Lung (tissue), 12 donors: ENCODE data around the gene UQCRC2. TPM values are rescaled to one million over a fixed set of nuclear protein-coding genes. Genes with fewer than 3 reads are reported as not detected.

Source experiments
- ATAC-seq: fragments of 200-7000 bp; cut with Tn5 transposase; one replicate; pipeline ENCODE4 v1.9.1; 2020; ENCODE audit warnings: moderate number of reproducible peaks; ENCODE audit not compliant: insufficient read depth, low FRiP score
- DNase-seq, 3 donors: peaks; one replicate each; pipeline ENCODE4 v3.0.0-alpha.2; 2013 to 2017
- H3K27ac ChIP-seq, 2 donors: one replicate each; pipeline ENCODE4 v1.5.1; 2013; ENCODE audit warnings: mild to moderate bottlenecking in 2 of 2, moderate library complexity in 2 of 2, control low read depth in 1 of 2, inconsistent platforms in 1 of 2, low read depth in 1 of 2, low read length in 1 of 2
- H3K27me3 ChIP-seq, 3 donors: one replicate each; pipeline ENCODE4 v1.5.1; 2013; ENCODE audit warnings: low read length in 2 of 3; ENCODE audit not compliant: control insufficient read depth in 3 of 3, insufficient read depth in 3 of 3
- H3K36me3 ChIP-seq, 4 donors: one replicate each; pipeline ENCODE4 v1.5.1; 2013; ENCODE audit warnings: low read length in 4 of 4, mild to moderate bottlenecking in 1 of 4, moderate library complexity in 1 of 4; ENCODE audit not compliant: control insufficient read depth in 4 of 4, insufficient read depth in 4 of 4
- H3K4me1 ChIP-seq, 5 donors: one replicate each; pipeline ENCODE4 v1.5.1; 2013; ENCODE audit warnings: low read length in 5 of 5, mild to moderate bottlenecking in 2 of 5, moderate library complexity in 1 of 5; ENCODE audit not compliant: control insufficient read depth in 5 of 5, insufficient read depth in 5 of 5
- H3K4me3 ChIP-seq: one replicate; pipeline ENCODE4 v1.5.1; 2013; ENCODE audit warnings: mild to moderate bottlenecking, control low read depth, moderate library complexity
- H3K9ac ChIP-seq, 2 donors: one replicate each; pipeline ENCODE4 v1.5.1; 2013; ENCODE audit warnings: low read length in 2 of 2, control low read depth in 1 of 2; ENCODE audit not compliant: insufficient read depth in 1 of 2
- H3K9me3 ChIP-seq, 4 donors: one replicate each; pipeline ENCODE4 v1.5.1; 2013; ENCODE audit warnings: low read length in 3 of 4, mild to moderate bottlenecking in 1 of 4, moderate library complexity in 1 of 4; ENCODE audit not compliant: control insufficient read depth in 4 of 4, insufficient read depth in 3 of 4
- WGBS, 2 donors: extraction: QIAGEN DNeasy Blood & Tissue Kit; methylation state at CpG; one replicate each; pipeline ENCODE4 v1.1.7; 2013; 5-methylcytosine and 5-hydroxymethylcytosine counted together
- polyA plus RNA-seq, 2 donors: library from polyadenylated mRNA; stranded (reverse); fragments of 200-250 nt; gene quantifications; one replicate each; pipeline ENCODE4 v1.2.1, GENCODE V29; 2013
- total RNA-seq, 2 donors: library from RNA; depleted of rRNA in 1 of 2; stranded (reverse); fragments of >200 nt in 1 of 2; gene quantifications; one replicate each; pipeline ENCODE4 v1.2.1, GENCODE V29; 2014 to 2021
- TF ChIP-seq, protein P1 (sequence below): IDR thresholded peaks from 2 replicates; pipeline ENCODE4 v1.5.1; 2012; ENCODE audit warnings: mild to moderate bottlenecking; ENCODE audit errors: control extremely low read depth, extremely low read depth
- donor health status: control.
- donor health status: control.
- donor health status: Bipolar disorder and iron deficiency.
- donor health status: healthy.
- donor health status: DM: yes; HTN: yes; CAD: no.

UQCRC2 gene
- total and polyA plus RNA-seq, 4 donors = 69.3 to 196 (median 147) TPM

GRCh38 chr16:21991621-21992020 lies 38.5 kb downstream of the UQCRC2 start:
- TF ChIP-seq, protein P1, sequence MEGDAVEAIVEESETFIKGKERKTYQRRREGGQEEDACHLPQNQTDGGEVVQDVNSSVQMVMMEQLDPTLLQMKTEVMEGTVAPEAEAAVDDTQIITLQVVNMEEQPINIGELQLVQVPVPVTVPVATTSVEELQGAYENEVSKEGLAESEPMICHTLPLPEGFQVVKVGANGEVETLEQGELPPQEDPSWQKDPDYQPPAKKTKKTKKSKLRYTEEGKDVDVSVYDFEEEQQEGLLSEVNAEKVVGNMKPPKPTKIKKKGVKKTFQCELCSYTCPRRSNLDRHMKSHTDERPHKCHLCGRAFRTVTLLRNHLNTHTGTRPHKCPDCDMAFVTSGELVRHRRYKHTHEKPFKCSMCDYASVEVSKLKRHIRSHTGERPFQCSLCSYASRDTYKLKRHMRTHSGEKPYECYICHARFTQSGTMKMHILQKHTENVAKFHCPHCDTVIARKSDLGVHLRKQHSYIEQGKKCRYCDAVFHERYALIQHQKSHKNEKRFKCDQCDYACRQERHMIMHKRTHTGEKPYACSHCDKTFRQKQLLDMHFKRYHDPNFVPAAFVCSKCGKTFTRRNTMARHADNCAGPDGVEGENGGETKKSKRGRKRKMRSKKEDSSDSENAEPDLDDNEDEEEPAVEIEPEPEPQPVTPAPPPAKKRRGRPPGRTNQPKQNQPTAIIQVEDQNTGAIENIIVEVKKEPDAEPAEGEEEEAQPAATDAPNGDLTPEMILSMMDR = no peak
- no peak for ATAC-seq

DNA sequence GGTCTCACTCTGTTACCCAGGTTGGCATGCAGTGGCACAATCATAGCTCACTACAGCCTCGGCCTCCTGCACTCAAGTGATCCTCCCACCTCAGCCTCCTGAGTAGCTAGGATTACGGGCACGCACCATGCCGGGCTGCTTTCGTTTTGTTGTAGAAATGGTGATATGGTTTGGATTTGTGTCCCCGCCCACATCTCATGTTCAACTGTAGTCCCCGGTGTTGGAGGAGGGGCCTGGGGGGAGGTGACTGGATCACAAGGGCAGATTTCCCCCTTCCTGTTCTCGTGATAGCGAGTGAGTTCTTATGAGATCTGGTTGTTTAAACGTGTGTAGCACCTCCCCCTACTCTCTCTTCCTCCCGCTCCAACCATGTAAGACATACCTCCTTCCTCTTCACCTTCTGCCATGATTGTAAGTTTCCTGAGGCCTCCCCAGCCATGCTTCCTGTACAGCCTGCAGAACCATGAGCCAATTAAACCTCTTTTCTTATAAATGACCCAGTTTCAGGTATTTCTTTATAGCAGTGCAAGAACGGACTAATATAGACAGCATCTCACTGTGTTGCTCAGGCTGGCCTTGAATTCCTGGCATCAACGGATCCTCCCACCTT lies 41.8 kb downstream of the UQCRC2 start:
- Histone ChIP-seq H3K4me3 (no peak overlapping the region), H3K27me3 (no peaks in the 10 kb centered on the region), H3K9ac (no peak overlapping the region), H3K36me3 (no peaks in the 10 kb centered on the region), H3K9me3 (no peaks in the 10 kb centered on the region), H3K4me1 (peaks cover 0 to 12% (median 4%) of the 10 kb centered on the region in 5 donors), H3K27ac (no peak overlapping the region)
- WGBS, 2 donors = 87% methylated on average over 13 of the region's 13 CpGs
- ATAC-seq (no peak), DNase-seq (no peak)
- TF ChIP-seq, protein P1 = no peak

More at GRCh38 chr16:21991621-21992020, 38.5 kb downstream of the UQCRC2 start:
- peaks cover 0 to 13% (median 4%) of the 10 kb centered on the region in 5 donors for H3K4me1 ChIP-seq
- no peak overlapping the region for H3K9ac ChIP-seq
- no peaks in the 10 kb centered on the region for H3K36me3 ChIP-seq
- no peak overlapping the region for H3K4me3 ChIP-seq
- H3K27me3 ChIP-seq = no peaks in the 10 kb centered on the region
- H3K9me3 ChIP-seq = no peaks in the 10 kb centered on the region
- DNase-seq = no peak
- H3K27ac ChIP-seq = no peak overlapping the region
- 71 to 76% methylated on average over 6 of the region's 6 CpGs for WGBS, 2 donors

GRCh38 chr16:21996923-21997696 lies 43.9 kb downstream of the UQCRC2 start:
- Histone ChIP-seq H3K36me3 (no peaks in the 10 kb centered on the region), H3K4me3 (no peak overlapping the region), H3K4me1 (peaks cover 0 to 2% (median 0%) of the 10 kb centered on the region in 5 donors), H3K27ac (no peak overlapping the region), H3K9me3 (no peaks in the 10 kb centered on the region), H3K9ac (no peak overlapping the region), H3K27me3 (no peaks in the 10 kb centered on the region)
- WGBS, 2 donors = 86 to 87% methylated on average over 9 of the region's 9 CpGs
- DNase-seq (no peak), ATAC-seq (no peak)
- TF ChIP-seq, protein P1 = no peak
